ENCODE data around the gene HRAS. TPM values are rescaled to one million over a fixed set of nuclear protein-coding genes. Genes with fewer than 3 reads are reported as not detected.

HRAS gene
- total and polyA plus RNA-seq, 4 donors = 4.7 to 17.4 (median 10.9) TPM

- H3K9ac ChIP-seq (ENCODE audit: low read depth in 1 of 2, low read length in 2 of 2) = no peak overlapping the region
- no peak overlapping the region for H3K27ac ChIP-seq (ENCODE audit: low read depth in 1 of 2, low read length in 2 of 2)
- no peaks in the 10 kb centered on the region for H3K9me3 ChIP-seq (ENCODE audit: control insufficient read depth in 4 of 4, low read length in 3 of 4)
- H3K27me3 ChIP-seq (ENCODE audit: control insufficient read depth in 4 of 4, insufficient read depth in 4 of 4, low read length in 3 of 4) = no peaks in the 10 kb centered on the region
- peaks cover 25 to 74% (median 34%) of the 10 kb centered on the region in 4 donors for H3K36me3 ChIP-seq (ENCODE audit: control insufficient read depth in 4 of 4, insufficient read depth in 3 of 4, low read depth in 1 of 4, low read length in 3 of 4)
- H3K4me1 ChIP-seq (ENCODE audit: control insufficient read depth in 4 of 4, insufficient read depth in 4 of 4, low read length in 3 of 4) = peaks cover 0 to 3% (median under 1%) of the 10 kb centered on the region in 4 donors
- no peak for DNase-seq (ENCODE audit: low spot score)
- 97% methylated on average over 39 of the region's 39 CpGs for WGBS
- TF ChIP-seq JUND (IDR thresholded peaks at IDR 0.05) (no peak), HNF4G (IDR thresholded peaks at IDR 0.05) (no peak), YY1 (IDR thresholded peaks at IDR 0.05) (no peak), GABPA (IDR thresholded peaks at IDR 0.05 in 1 of 2, conservative IDR thresholded peaks at IDR 0.05 in 1 of 2) (no peak), ZBTB33 (IDR thresholded peaks at IDR 0.05) (no peak), FOXA2 (IDR thresholded peaks at IDR 0.05) (no peak), CTCF (IDR thresholded peaks at IDR 0.05; ENCODE audit: low read depth, low read length, missing input control) (no peak), TAF1 (conservative IDR thresholded peaks at IDR 0.05) (no peak), RXRA (IDR thresholded peaks at IDR 0.05) (no peak), SP1 (IDR thresholded peaks at IDR 0.05) (no peak), REST (IDR thresholded peaks at IDR 0.05) (no peak), EGR1 (IDR thresholded peaks at IDR 0.05; ENCODE audit: low read depth in 2 of 2) (no peak), RAD21 (IDR thresholded peaks at IDR 0.05) (no peak), ATF3 (IDR thresholded peaks at IDR 0.05) (no peak), FOXA1 (IDR thresholded peaks at IDR 0.05) (no peak)
- TF ChIP-seq, protein P1, sequence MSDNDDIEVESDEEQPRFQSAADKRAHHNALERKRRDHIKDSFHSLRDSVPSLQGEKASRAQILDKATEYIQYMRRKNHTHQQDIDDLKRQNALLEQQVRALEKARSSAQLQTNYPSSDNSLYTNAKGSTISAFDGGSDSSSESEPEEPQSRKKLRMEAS (IDR thresholded peaks at IDR 0.05) = no peak
- no peak overlapping the region for H3K4me3 ChIP-seq (ENCODE audit: low read depth in 1 of 3, low read length in 3 of 3)
Measured at GRCh38 chr11:498297-499181, 36.8 kb downstream of the HRAS start.

All from liver (tissue), 9 donors.